Esophagus squamous epithelium (tissue), 5 donors: Measurements from ENCODE around the gene KLRB1. TPM values are rescaled to one million over a fixed set of nuclear protein-coding genes. Genes with fewer than 3 reads are reported as not detected.

Source experiments
- DNase-seq: peaks from one replicate; lab custom pipeline; 2025; lab: John Stamatoyannopoulos, UW
- H3K27ac ChIP-seq, 4 donors: fragments of 200-600 bp; sonication (generic); one replicate each; pipeline ENCODE4 v1.5.1; 2016 to 2019; ENCODE audit warnings: mild to moderate bottlenecking in 1 of 4
- H3K27me3 ChIP-seq, 4 donors: fragments of 200-600 bp; sonication (generic); 1 replicate in 3 of 4; 2 replicates in 1 of 4; pipeline versions ENCODE4 v1.5.1 to v1.6.0; 2017 to 2021; ENCODE audit warnings: antibody characterized with exemption in 1 of 4
- H3K36me3 ChIP-seq, 3 donors: fragments of 200-600 bp; sonication (generic); one replicate each; pipeline ENCODE4 v1.5.1; 2016 to 2019
- H3K4me1 ChIP-seq, 3 donors: fragments of 200-600 bp; sonication (generic); one replicate each; pipeline ENCODE4 v1.5.1; 2017 to 2019
- H3K4me3 ChIP-seq, 4 donors: fragments of 200-600 bp; sonication (generic); 1 replicate in 3 of 4; 2 replicates in 1 of 4; pipeline ENCODE4 v1.5.1; 2016 to 2019; ENCODE audit warnings: mild to moderate bottlenecking in 2 of 4, moderate library complexity in 1 of 4
- H3K9me3 ChIP-seq, 3 donors: fragments of 200-600 bp; sonication (generic); one replicate each; pipeline ENCODE4 v1.5.1; 2016 to 2019
- POLR2A ChIP-seq, 4 donors: fragments of 450-650 bp; IDR thresholded peaks; one replicate each; pipeline ENCODE4 v1.6.1; 2017; ENCODE audit warnings: antibody characterized with exemption in 4 of 4, mild to moderate bottlenecking in 4 of 4, moderate library complexity in 3 of 4
- WGBS, 2 donors: methylation state at CpG; one replicate each; pipeline ENCODE4 v1.1.5; 2018; 5-methylcytosine and 5-hydroxymethylcytosine counted together
- intact Hi-C: fragments of 100-400 bp; cut with DNase I; formaldehyde crosslinking; loops from one replicate; pipeline ENCODE4 v1.15.0; 2022
- total RNA-seq, 4 donors: library from RNA; depleted of rRNA; stranded (reverse); fragments of >200 nt; gene quantifications; one replicate each; pipeline ENCODE4 v1.1.0, GENCODE V29; 2016
- TF ChIP-seq, protein P1 (sequence below), 6 experiments: fragments of 450-650 bp in 4 of 6; fragments of 200-600 bp in 2 of 6; sonication (generic) in 2 of 6; IDR thresholded peaks; one replicate each; pipeline ENCODE4 v1.5.1; 2016 to 2019; ENCODE audit warnings: antibody characterized with exemption in 6 of 6, mild to moderate bottlenecking in 4 of 6, moderate library complexity in 4 of 6
- donor health status: DM: yes; HTN: yes; CAD: no.

KLRB1 gene
- total RNA-seq, 4 donors from 2014 or later: 0.70 to 2.7 (median 0.97) TPM; not detected in 1

DNA sequence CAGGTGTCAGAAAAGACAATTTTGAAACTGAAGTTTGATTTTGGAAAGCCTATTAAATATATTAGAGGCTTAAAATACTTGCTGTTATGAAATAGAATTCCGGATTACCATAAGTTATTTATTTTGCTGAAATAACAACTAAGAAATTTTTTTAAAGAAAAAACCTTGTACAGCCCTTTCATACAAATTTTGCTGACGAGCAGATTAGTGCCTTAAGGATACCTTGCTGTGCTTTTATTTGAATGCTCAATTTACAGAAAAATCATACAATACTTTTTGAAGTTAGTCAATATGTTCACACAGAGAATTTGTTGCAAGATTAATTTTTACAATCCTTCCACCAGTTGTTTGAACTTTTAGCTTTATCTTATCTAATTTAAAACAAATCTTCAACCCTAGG lies 32.3 kb upstream of the KLRB1 start:
- Histone ChIP-seq H3K4me1 (peaks cover 0 to 13% (median 6%) of the 10 kb centered on the region in 3 donors), H3K27ac (no peak overlapping the region), H3K4me3 (no peak overlapping the region), H3K27me3 (no peaks in the 10 kb centered on the region), H3K9me3 (no peaks in the 10 kb centered on the region), H3K36me3 (no peaks in the 10 kb centered on the region)
- no peak for DNase-seq
- 89 to 97% methylated on average over 2 of the region's 2 CpGs for WGBS, 2 donors
- intact Hi-C loops: no loop called here
- no peak for TF ChIP-seq POLR2A (IDR thresholded peaks at IDR 0.05)
- TF ChIP-seq, protein P1, sequence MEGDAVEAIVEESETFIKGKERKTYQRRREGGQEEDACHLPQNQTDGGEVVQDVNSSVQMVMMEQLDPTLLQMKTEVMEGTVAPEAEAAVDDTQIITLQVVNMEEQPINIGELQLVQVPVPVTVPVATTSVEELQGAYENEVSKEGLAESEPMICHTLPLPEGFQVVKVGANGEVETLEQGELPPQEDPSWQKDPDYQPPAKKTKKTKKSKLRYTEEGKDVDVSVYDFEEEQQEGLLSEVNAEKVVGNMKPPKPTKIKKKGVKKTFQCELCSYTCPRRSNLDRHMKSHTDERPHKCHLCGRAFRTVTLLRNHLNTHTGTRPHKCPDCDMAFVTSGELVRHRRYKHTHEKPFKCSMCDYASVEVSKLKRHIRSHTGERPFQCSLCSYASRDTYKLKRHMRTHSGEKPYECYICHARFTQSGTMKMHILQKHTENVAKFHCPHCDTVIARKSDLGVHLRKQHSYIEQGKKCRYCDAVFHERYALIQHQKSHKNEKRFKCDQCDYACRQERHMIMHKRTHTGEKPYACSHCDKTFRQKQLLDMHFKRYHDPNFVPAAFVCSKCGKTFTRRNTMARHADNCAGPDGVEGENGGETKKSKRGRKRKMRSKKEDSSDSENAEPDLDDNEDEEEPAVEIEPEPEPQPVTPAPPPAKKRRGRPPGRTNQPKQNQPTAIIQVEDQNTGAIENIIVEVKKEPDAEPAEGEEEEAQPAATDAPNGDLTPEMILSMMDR (IDR thresholded peaks at IDR 0.05): no peak

DNA sequence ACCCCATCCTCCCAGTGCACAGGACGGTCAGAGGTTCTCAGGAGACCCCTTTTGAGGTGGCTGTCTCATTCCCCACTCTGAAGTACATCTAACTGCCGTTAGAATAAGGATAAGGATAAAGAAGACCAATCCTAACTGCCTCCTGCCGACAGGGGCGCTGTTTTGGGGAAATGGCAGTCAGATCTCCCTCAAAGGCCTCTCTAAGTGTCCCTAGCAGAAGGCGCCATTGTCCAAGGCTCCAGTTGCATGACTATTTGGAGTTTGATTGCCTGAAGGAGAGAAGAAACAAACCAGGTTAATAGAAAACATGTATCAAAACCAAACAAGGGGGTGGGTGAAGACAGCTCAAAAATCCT lies 29.1 kb upstream of the KLRB1 start:
- Histone ChIP-seq H3K27me3 (no peaks in the 10 kb centered on the region), H3K36me3 (no peaks in the 10 kb centered on the region), H3K27ac (no peak overlapping the region), H3K4me3 (no peak overlapping the region), H3K9me3 (no peaks in the 10 kb centered on the region), H3K4me1 (peaks cover 0 to 13% (median 6%) of the 10 kb centered on the region in 3 donors)
- WGBS, 2 donors: 96% methylated on average over 4 of the region's 5 CpGs; no CpG with 5 or more reads in 1 of the 2 donors
- TF ChIP-seq POLR2A (IDR thresholded peaks at IDR 0.05): no peak
- TF ChIP-seq, protein P1 (IDR thresholded peaks at IDR 0.05): no peak
- intact Hi-C loops: loop anchor here (5.0 kb wide), 1 partner anchor 70 kb away; no protein-coding TSS in a partner anchor
- no peak for DNase-seq

DNA sequence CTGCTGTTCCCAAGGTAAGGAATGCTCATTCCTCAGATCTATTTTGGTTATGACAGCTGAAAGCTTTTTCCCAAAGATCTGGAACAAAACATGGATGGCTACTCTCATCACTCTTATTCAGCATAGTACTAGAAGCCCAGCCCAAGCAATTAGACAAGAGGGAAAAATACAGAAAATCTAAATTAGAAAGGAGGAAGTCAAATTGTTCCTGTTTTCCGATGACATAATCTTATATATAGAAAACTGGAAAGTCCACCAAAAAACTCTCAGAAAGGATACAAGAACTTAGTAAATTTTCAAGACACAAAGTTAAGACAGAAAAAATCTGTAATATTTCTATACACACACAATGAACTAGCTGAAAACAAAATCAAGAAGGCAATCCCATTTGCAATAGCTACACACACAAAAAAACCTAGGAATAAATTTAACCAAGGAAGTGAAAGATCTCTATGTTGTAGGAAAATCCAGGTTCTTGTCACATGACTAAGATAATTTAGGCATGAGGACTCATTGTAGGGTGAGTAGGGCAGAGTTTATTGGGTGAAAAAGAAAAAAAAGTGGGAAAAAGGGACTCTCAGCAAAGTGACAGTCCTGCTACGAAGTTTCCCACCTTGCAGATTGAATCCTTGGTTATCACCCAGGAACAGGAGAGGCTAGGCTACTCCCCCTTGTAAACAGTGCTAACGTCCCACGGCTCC lies 28.6 kb upstream of the KLRB1 start:
- no peak overlapping the region for H3K4me3 ChIP-seq
- intact Hi-C loops: loop anchor here (5.0 kb wide), 1 partner anchor 71 kb away; no protein-coding TSS in a partner anchor
- 82 to 83% methylated on average over 2 to 4 of the region's 4 CpGs for WGBS, 2 donors
- DNase-seq: no peak
- TF ChIP-seq, protein P1 (IDR thresholded peaks at IDR 0.05): no peak
- no peak for TF ChIP-seq POLR2A (IDR thresholded peaks at IDR 0.05)
- H3K4me1 ChIP-seq: peaks cover 0 to 13% (median 6%) of the 10 kb centered on the region in 3 donors
- no peaks in the 10 kb centered on the region for H3K27me3 ChIP-seq
- no peaks in the 10 kb centered on the region for H3K9me3 ChIP-seq
- H3K27ac ChIP-seq: no peak overlapping the region
- no peaks in the 10 kb centered on the region for H3K36me3 ChIP-seq

DNA sequence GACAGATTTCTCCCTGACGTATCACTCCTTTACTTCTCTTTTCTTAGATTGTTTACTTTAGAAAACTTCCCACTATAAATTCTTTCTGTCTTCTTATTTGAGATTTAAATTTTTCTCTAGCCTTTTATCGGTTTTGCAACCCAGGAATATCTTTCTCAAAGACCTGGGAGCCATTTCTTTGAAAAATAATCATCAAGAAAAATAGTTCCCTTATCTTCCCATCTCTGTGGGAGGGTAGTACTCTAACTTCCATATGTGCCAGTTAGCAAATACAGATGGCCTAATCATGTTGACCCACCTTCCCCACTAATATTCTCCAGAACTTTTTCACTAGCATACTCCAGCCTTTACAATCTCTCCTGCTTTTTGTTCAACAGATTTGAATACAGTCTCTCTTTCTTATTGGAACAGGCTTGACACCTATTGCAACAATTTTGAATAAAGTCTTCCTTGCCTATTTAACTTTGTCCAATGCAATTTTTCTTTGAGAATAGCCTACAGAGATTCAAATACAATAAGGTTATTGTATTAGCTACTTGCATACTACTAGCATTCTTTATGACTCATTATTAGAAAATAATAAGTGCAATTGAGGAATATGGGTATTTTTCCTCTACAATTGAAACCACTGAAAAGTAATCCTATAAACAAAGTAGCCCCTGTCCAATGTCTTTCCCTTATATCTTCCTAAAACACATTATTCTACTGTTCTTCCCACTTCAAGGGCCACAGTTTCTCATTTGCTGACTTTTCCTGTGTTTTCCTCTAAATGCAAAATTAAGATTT lies 27.4 kb upstream of the KLRB1 start:
- H3K4me3 ChIP-seq: no peak overlapping the region
- no peaks in the 10 kb centered on the region for H3K36me3 ChIP-seq
- no peak overlapping the region for H3K27ac ChIP-seq
- no peaks in the 10 kb centered on the region for H3K27me3 ChIP-seq
- TF ChIP-seq, protein P1 (IDR thresholded peaks at IDR 0.05): no peak
- no peak for TF ChIP-seq POLR2A (IDR thresholded peaks at IDR 0.05)
- intact Hi-C loops: loop anchor here (5.0 kb wide), 1 partner anchor 72 kb away; no protein-coding TSS in a partner anchor
- WGBS, 2 donors: 78 to 80% methylated on average over 2 of the region's 2 CpGs
- H3K4me1 ChIP-seq: peaks cover 0 to 13% (median 6%) of the 10 kb centered on the region in 3 donors
- no peak for DNase-seq
- no peaks in the 10 kb centered on the region for H3K9me3 ChIP-seq
